ENCODE data around the gene SYCP2L. TPM values are rescaled to one million over a fixed set of nuclear protein-coding genes. Genes with fewer than 3 reads are reported as not detected.

SYCP2L gene
- total RNA-seq: 0.13 TPM in 1 of 2 replicates, not detected in the other

GRCh38 chr6:10886691-10887502 is at the start of gene SYCP2L:
TSS of gene SYCP2L (plus strand) at chr6:10887052. CDS start at chr6:10887127, 75 bp downstream.

GRCh38 chr6:10837995-10838793 is 48.7 kb upstream of the SYCP2L start, which contains the start of gene MAK:
TSS of gene MAK (minus strand) at chr6:10838539. CDS start at chr6:10830648, 7,891 bp downstream.

Other genes with a start within 250 kb of the SYCP2L start
- gene C6orf52, start 192.4 kb upstream of the SYCP2L start, total RNA-seq: 3.9 TPM in 1 of 2 replicates, not detected in the other
- gene PAK1IP1, start 192.1 kb upstream of the SYCP2L start, total RNA-seq: 9.9 and 18.1 TPM in 2 replicates
- 142 and 224 TPM in 2 replicates for gene TMEM14C, start 164.0 kb upstream of the SYCP2L start, total RNA-seq
- 85.6 and 103 TPM in 2 replicates for gene TMEM14B, start 139.2 kb upstream of the SYCP2L start, total RNA-seq
- gene MAK, start 48.5 kb upstream of the SYCP2L start, total RNA-seq: 0.24 TPM in 1 of 2 replicates, not detected in the other
- not detected in 2 replicates for gene GCM2, start 5.0 kb upstream of the SYCP2L start, total RNA-seq
- 0.16 and 2.1 TPM in 2 replicates for gene ELOVL2, start 157.3 kb downstream of the SYCP2L start, total RNA-seq
- gene SMIM13, start 206.8 kb downstream of the SYCP2L start, total RNA-seq: 9.8 and 17.5 TPM in 2 replicates
- gene ERVFRD-1, start 224.7 kb downstream of the SYCP2L start, total RNA-seq: not detected in 2 replicates